ENCODE data around the gene YEATS2. TPM values are rescaled to one million over a fixed set of nuclear protein-coding genes. Genes with fewer than 3 reads are reported as not detected.
A peak's percentile ranks its signal among the peaks of the same experiment; 100 is the strongest.

YEATS2 gene
- total RNA-seq, 2 donors from 2014 or later: 62.2 to 120 TPM

- peaks cover 24% of the 10 kb centered on the region for H3K36me3 Mint-ChIP-seq (ENCODE audit: low read depth)
- H3K9me3 Mint-ChIP-seq: no peaks in the 10 kb centered on the region
- H3K4me3 Mint-ChIP-seq: no peak overlapping the region
- no peaks in the 10 kb centered on the region for H3K27me3 Mint-ChIP-seq
- no peak overlapping the region for H3K27ac Mint-ChIP-seq
- H3K4me1 Mint-ChIP-seq: peaks cover 7% of the 10 kb centered on the region
- ATAC-seq (replicated peaks): no peak
These were observed 121.4 kb downstream of the YEATS2 start for GRCh38 chr3:183818706-183819624.

GRCh38 chr3:183819831-183820230, 122.2 kb downstream of the YEATS2 start:
- Mint-ChIP-seq H3K4me1 (peaks cover 7% of the 10 kb centered on the region), H3K9me3 (no peaks in the 10 kb centered on the region), H3K4me3 (no peak overlapping the region), H3K27ac (no peak overlapping the region), H3K27me3 (peaks cover 4% of the 10 kb centered on the region), H3K36me3 (ENCODE audit: low read depth) (peaks cover 24% of the 10 kb centered on the region)
- no peak for ATAC-seq (replicated peaks)

GRCh38 chr3:183822631-183823030, 125.0 kb downstream of the YEATS2 start:
- no peak overlapping the region for H3K4me3 Mint-ChIP-seq
- ATAC-seq (replicated peaks): no peak
- H3K9me3 Mint-ChIP-seq: no peaks in the 10 kb centered on the region
- H3K36me3 Mint-ChIP-seq (ENCODE audit: low read depth): peaks cover 14% of the 10 kb centered on the region
- H3K27me3 Mint-ChIP-seq: peaks cover 4% of the 10 kb centered on the region
- no peak overlapping the region for H3K27ac Mint-ChIP-seq
- peaks cover 7% of the 10 kb centered on the region for H3K4me1 Mint-ChIP-seq

DNA sequence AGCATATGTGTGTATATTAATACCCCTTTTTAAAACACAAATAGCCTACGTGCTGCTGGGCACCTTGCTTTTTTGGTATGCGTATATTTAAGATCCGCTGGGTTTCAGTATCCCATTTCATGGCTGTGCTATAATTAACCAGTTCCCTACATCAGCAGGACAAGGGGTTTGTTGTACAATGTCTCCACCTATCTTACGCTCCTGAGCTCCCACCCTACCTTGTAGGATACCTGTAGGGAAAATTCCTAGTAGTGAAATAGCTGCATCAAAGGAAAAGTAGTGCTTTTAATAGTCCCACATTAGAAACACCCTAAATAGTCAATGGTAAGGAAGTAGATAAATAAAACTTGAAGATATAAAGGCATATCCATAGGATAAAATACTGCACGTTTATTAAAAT, 126.4 kb downstream of the YEATS2 start:
- peaks cover 4% of the 10 kb centered on the region for H3K27me3 Mint-ChIP-seq
- peak overlapping the region; percentile 84 for H3K4me3 Mint-ChIP-seq
- peak overlapping the region; percentile 62 for H3K27ac Mint-ChIP-seq
- H3K36me3 Mint-ChIP-seq (ENCODE audit: low read depth): peaks cover 16% of the 10 kb centered on the region
- no peak for ATAC-seq (replicated peaks)
- peaks cover 7% of the 10 kb centered on the region for H3K4me1 Mint-ChIP-seq
- H3K9me3 Mint-ChIP-seq: no peaks in the 10 kb centered on the region

DNA sequence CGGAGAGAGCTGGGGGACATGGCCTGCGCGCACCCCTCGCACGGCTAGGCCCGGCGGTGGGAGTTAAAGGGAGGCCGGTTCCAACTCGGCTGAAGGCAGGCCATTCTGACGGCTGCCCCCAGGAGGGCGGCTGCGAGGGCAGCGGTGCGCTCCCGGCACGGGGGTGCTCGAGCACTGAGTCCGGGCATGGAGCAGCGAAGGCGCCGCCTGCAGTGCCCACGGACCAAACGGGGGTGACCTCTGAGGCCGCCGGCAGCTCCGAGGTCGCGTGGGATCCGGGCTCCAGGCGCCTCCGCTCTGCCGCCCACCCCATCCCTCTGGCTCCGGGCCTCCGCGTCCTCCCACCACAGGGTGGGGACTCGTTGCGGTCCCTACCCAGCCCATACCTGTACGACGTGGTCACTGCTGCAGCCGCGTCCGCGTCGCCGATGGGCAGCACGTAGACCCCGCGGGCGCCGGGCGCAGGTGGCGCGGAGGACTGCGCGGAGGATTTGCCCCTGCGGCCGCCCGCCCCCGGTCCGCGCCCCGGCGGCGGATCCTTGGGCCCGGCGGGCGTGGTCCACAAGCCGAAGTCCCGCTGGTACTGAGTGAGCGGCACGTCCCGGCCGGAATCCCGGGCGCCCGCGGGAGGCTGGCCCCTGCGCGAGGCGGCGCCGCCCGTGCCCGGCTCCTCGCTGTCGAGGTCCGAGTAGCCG, 127.3 kb downstream of the YEATS2 start:
- no peak overlapping the region for H3K27ac Mint-ChIP-seq
- peaks cover 7% of the 10 kb centered on the region for H3K4me1 Mint-ChIP-seq
- no peaks in the 10 kb centered on the region for H3K9me3 Mint-ChIP-seq
- H3K27me3 Mint-ChIP-seq: peaks cover 4% of the 10 kb centered on the region
- H3K36me3 Mint-ChIP-seq (ENCODE audit: low read depth): peaks cover 20% of the 10 kb centered on the region
- peak overlapping the region; percentile 84 for H3K4me3 Mint-ChIP-seq
- ATAC-seq (replicated peaks): peak; percentile 48

DNA sequence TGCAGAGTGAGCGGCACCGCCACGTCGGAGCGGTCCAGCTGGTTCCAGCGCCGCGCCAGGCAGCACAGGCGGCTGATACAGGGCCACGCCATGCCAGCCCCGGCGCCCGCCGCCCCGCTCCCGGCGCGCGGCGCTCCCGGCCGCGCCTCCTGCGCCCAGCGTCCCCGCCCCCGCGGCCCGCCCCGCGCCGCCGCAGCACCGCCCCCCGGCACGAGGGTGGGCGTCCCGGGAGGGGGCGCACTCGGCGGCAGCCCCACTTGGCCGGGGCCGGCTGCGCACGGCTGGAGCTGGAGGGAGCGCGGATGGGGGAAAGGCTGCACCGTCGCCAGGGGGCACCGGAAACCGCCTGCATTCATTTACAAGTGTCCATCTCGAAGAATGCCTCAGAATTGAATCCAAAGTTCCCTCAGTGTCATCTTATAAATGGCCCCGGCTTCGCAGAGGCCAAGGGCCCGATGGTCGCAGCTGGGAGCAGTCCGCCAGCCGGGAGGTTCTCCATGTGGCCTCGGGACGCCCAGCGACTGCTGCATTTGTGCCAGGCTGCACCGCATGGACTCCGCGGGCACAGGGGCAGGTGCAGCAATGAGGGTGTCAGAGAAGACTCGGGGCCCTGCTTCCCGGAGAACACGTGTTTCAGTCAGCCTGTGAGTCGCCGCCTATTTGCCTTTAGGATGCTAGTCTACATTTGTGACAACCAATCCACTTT, 128.0 kb downstream of the YEATS2 start, which contains the start of gene MAP6D1:
Gene MAP6D1 (minus strand): TSS at position 122 of the 706 bp plus-strand sequence. CDS start 30 bp downstream, at position 92.
- ATAC-seq (replicated peaks): peak; percentile 51
- H3K27me3 Mint-ChIP-seq: peaks cover 4% of the 10 kb centered on the region
- no peaks in the 10 kb centered on the region for H3K9me3 Mint-ChIP-seq
- peaks cover 7% of the 10 kb centered on the region for H3K4me1 Mint-ChIP-seq
- H3K36me3 Mint-ChIP-seq (ENCODE audit: low read depth): peaks cover 27% of the 10 kb centered on the region
- peak within 1 kb of the TSS; percentile 62 for H3K27ac Mint-ChIP-seq
- H3K4me3 Mint-ChIP-seq: peak within 1 kb of the TSS; percentile 84

DNA sequence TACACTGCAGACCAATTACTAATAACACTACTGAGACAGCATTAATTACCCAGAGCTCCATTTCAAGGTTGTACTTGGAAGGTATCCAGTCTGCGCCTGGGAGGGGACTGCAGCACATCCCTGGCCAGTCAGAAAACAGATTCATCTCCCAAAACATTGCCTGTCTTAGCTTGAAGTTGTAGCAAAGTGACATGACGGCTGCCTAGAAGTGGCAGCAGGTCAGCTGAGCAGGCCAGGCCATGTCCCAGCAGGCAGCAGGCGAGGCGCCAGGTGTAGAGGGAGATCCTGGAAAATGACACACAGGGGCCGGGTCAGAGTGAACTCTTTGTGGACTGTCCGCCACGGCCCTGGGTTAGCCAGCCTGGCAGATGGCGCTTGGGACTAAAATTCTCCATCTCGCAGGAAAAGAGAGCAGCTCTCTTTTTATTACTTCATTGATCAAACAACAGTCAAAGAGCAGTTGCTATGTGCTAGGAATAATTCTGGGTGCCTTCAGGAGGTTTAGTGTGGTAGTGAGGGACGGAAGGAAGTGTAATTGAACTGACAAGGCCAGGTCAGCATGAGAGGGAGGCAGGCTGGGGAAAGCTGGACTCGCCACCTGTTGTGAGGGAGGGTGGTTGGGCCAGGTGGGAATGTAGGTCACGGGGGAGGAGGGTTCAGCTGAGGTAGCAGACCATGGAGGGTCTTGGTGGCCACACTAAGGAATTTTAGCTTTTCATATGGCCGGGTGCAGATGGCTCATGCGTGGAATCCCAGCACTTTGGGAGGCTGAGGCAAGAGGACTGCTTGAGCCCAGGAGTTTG, 129.1 kb downstream of the YEATS2 start:
- ATAC-seq (replicated peaks): no peak
- no peak overlapping the region for H3K27ac Mint-ChIP-seq
- peaks cover 4% of the 10 kb centered on the region for H3K27me3 Mint-ChIP-seq
- peaks cover 38% of the 10 kb centered on the region for H3K36me3 Mint-ChIP-seq (ENCODE audit: low read depth)
- H3K4me1 Mint-ChIP-seq: peaks cover 7% of the 10 kb centered on the region
- no peaks in the 10 kb centered on the region for H3K9me3 Mint-ChIP-seq
- peak overlapping the region; percentile 39 for H3K4me3 Mint-ChIP-seq

- Mint-ChIP-seq H3K4me3 (no peak overlapping the region), H3K27me3 (peaks cover 4% of the 10 kb centered on the region), H3K27ac (no peak overlapping the region), H3K4me1 (peaks cover 7% of the 10 kb centered on the region), H3K9me3 (no peaks in the 10 kb centered on the region), H3K36me3 (ENCODE audit: low read depth) (peaks cover 48% of the 10 kb centered on the region)
- no peak for ATAC-seq (replicated peaks)
These were observed 130.4 kb downstream of the YEATS2 start for GRCh38 chr3:183827809-183828537.

DNA sequence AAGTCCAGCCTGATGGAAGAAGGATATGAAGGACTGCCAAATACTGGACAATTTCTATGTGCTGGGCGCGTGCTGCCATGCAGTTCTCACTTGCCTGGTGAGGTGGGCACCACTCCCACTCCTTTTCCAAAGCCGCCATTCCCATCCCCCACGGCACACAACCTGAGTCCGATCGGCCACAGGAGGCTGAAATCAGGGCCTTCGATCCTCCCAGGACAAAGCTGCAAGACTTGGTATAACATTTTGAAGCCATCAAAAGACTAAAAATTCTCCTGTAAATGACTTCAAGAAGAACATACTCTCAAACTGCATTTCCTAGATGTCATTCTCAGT, 130.9 kb downstream of the YEATS2 start:
- peaks cover 53% of the 10 kb centered on the region for H3K36me3 Mint-ChIP-seq (ENCODE audit: low read depth)
- no peak for ATAC-seq (replicated peaks)
- peaks cover 7% of the 10 kb centered on the region for H3K4me1 Mint-ChIP-seq
- H3K4me3 Mint-ChIP-seq: no peak overlapping the region
- no peak overlapping the region for H3K27ac Mint-ChIP-seq
- H3K9me3 Mint-ChIP-seq: no peaks in the 10 kb centered on the region
- H3K27me3 Mint-ChIP-seq: peaks cover 4% of the 10 kb centered on the region

- H3K4me1 Mint-ChIP-seq: peaks cover under 1% of the 10 kb centered on the region
- no peak overlapping the region for H3K4me3 Mint-ChIP-seq
- peaks cover under 1% of the 10 kb centered on the region for H3K27me3 Mint-ChIP-seq
- H3K27ac Mint-ChIP-seq: no peak overlapping the region
- no peaks in the 10 kb centered on the region for H3K9me3 Mint-ChIP-seq
- H3K36me3 Mint-ChIP-seq (ENCODE audit: low read depth): peaks cover 57% of the 10 kb centered on the region
- ATAC-seq (replicated peaks): no peak
These were observed 131.9 kb downstream of the YEATS2 start for GRCh38 chr3:183829466-183829865.

DNA sequence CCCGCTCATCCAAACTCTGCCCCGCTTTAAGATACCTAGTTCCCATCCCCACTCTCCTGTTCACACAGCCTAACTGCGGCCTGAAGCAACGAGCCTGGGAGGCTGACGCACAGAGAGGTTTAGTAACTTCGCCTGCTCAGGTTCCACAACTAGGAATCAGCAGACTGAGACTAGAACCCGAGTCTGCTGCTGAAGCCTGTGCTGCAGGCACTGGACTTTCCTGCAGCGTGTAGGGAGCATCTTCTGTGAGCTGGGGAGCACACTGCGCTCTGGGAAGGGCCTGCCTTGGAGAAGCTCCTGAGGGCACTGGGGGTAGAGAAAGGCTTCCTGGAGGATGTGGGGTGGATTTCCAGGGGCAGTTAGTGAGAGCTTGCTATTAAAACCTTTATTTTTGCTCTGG, 132.6 kb downstream of the YEATS2 start:
- Mint-ChIP-seq H3K9me3 (no peaks in the 10 kb centered on the region), H3K27ac (no peak overlapping the region), H3K4me1 (no peaks in the 10 kb centered on the region), H3K27me3 (no peaks in the 10 kb centered on the region), H3K36me3 (ENCODE audit: low read depth) (peaks cover 63% of the 10 kb centered on the region), H3K4me3 (no peak overlapping the region)
- ATAC-seq (replicated peaks): no peak

GRCh38 chr3:183833516-183833915, 135.9 kb downstream of the YEATS2 start:
- H3K9me3 Mint-ChIP-seq: no peaks in the 10 kb centered on the region
- peaks cover 90% of the 10 kb centered on the region for H3K36me3 Mint-ChIP-seq (ENCODE audit: low read depth)
- no peak for ATAC-seq (replicated peaks)
- no peak overlapping the region for H3K4me3 Mint-ChIP-seq
- no peaks in the 10 kb centered on the region for H3K4me1 Mint-ChIP-seq
- H3K27ac Mint-ChIP-seq: no peak overlapping the region
- H3K27me3 Mint-ChIP-seq: no peaks in the 10 kb centered on the region

DNA sequence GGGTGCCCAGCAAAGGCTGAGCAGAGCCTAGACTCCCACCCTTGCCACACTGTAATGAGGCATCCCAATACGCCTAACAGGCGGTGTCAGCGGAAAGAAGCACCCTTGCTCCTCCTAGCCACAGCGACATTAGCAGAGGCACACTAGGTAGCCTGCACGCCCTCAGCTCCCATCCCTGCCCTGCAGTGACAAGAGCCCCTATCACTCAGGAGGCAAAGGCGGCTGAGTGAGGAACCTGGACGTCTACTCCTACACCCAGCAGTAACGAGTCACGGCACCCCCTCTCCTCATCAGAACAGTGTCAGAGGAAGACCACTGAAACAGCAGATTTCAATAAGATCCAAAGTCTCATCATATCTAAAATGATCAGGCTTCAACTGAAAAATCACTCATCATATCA, 139.8 kb downstream of the YEATS2 start:
- Mint-ChIP-seq H3K27ac (peak overlapping the region; percentile 29), H3K4me1 (no peaks in the 10 kb centered on the region), H3K4me3 (no peak overlapping the region), H3K27me3 (no peaks in the 10 kb centered on the region), H3K36me3 (ENCODE audit: low read depth) (peaks cover 92% of the 10 kb centered on the region), H3K9me3 (no peaks in the 10 kb centered on the region)
- peak; percentile 46 for ATAC-seq (replicated peaks)
